ENCODE measurements around the gene RNASET2. TPM values are rescaled to one million over a fixed set of nuclear protein-coding genes. Genes with fewer than 3 reads are reported as not detected.

The RNASET2 gene
- total RNA-seq, 2 donors from 2014 or later = 53.7 to 66.3 TPM

DNA sequence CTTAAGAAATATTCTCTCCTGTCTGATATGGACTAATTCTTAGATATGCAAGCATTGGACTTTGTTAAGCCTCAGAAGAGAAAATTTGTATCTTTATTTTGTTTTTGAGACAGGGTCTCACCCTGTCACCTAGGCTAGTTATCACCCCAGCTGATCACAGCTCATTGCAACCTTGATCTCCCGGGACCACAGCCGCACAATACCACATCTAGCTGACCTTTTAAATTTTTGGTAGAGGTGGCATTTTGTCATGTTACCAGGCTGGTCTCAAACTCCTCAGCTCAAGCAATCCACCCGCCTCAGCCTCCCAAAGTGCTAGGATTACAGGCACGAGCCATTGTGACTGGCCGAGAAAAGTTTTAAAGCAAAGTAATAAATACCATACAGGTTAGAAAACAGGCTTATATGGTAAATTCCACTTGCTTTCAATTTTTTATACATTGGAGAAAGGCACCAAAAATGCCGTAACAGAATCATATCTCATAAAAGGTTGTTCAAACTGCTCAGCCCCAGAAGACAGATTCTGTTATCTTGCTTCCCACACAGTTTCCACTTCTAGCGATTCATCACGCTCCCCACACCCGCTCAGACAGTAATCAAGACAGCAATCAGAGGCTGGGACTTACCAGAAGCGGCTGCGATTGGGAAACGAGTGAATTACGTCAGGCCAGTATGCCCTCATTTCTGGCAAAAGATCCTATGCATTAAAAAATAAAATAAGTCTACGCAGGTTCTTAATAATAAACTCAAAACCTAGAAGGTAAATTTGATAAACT lies 13.8 kb downstream of the RNASET2 start:
- Histone ChIP-seq H3K4me1 (no peaks in the 10 kb centered on the region), H3K4me3 (no peak overlapping the region), H3K27ac (no peak overlapping the region), H3K9me3 (no peaks in the 10 kb centered on the region), H3K27me3 (no peaks in the 10 kb centered on the region), H3K36me3 (replicated peaks in 1 of 2; ENCODE audit: insufficient read depth in 1 of 2, low read depth in 2 of 2) (peaks cover 0 to 4% of the 10 kb centered on the region in 2 donors)
- DNase-seq (no peak), ATAC-seq (no peak)
- WGBS, 2 donors = 82 to 91% methylated on average over 14 of the region's 14 CpGs
- intact Hi-C loops (cut with DNase I) = no loop called here
- no peak for TF ChIP-seq POLR2A (IDR thresholded peaks at IDR 0.05)
- TF ChIP-seq, protein P1, sequence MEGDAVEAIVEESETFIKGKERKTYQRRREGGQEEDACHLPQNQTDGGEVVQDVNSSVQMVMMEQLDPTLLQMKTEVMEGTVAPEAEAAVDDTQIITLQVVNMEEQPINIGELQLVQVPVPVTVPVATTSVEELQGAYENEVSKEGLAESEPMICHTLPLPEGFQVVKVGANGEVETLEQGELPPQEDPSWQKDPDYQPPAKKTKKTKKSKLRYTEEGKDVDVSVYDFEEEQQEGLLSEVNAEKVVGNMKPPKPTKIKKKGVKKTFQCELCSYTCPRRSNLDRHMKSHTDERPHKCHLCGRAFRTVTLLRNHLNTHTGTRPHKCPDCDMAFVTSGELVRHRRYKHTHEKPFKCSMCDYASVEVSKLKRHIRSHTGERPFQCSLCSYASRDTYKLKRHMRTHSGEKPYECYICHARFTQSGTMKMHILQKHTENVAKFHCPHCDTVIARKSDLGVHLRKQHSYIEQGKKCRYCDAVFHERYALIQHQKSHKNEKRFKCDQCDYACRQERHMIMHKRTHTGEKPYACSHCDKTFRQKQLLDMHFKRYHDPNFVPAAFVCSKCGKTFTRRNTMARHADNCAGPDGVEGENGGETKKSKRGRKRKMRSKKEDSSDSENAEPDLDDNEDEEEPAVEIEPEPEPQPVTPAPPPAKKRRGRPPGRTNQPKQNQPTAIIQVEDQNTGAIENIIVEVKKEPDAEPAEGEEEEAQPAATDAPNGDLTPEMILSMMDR (IDR thresholded peaks at IDR 0.05) = no peak

DNA sequence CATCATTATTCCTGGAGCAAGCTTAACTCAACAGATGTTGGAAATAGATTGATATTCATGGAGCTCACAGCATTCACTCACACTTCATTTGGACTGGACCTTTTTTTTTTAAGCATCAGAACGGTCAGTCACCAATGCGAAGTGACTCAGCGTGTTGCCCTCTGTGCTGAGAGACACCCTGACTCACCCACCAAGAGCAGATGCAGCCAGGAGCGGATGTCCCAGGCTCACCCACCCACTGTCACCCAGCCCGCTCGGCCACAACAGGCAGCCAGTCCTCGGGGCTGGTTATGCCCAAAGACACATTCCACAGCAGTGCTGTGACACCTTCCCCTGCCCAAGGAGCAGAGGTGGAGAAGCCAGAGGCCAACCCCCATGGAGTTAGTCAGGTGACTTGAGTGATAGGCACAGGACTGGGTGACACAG lies 15.7 kb downstream of the RNASET2 start:
- H3K9me3 ChIP-seq = no peaks in the 10 kb centered on the region
- no peak for DNase-seq
- no peak for ATAC-seq
- no peaks in the 10 kb centered on the region for H3K27me3 ChIP-seq
- peaks cover 0 to 4% of the 10 kb centered on the region in 2 donors for H3K36me3 ChIP-seq (replicated peaks in 1 of 2; ENCODE audit: insufficient read depth in 1 of 2, low read depth in 2 of 2)
- TF ChIP-seq POLR2A (IDR thresholded peaks at IDR 0.05) = no peak
- TF ChIP-seq, protein P1 (IDR thresholded peaks at IDR 0.05) = no peak
- no peaks in the 10 kb centered on the region for H3K4me1 ChIP-seq
- 94 to 95% methylated on average over 3 to 7 of the region's 7 CpGs for WGBS, 2 donors
- intact Hi-C loops (cut with DNase I) = no loop called here
- H3K27ac ChIP-seq = no peak overlapping the region
- no peak overlapping the region for H3K4me3 ChIP-seq

DNA sequence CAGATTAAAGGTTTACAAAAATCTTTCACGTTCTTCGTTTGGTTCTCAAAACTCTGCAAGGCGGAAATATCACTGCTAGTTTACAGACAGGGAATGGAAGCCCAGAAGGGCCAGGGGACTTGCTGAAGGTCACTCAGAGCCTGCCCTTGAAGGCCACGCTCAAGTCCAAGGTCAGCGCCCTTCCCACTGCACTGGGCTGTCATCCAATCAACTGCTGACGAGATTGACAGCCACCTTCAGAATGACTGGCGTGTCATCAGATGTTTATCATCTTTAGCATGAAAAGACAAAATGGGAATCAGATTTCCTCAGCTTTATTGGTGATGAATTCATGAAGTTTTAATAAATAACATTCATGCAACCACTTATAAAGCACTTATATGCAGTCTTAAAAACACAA lies 16.5 kb downstream of the RNASET2 start:
- TF ChIP-seq POLR2A (IDR thresholded peaks at IDR 0.05) = no peak
- TF ChIP-seq, protein P1 (IDR thresholded peaks at IDR 0.05) = no peak
- no peak overlapping the region for H3K27ac ChIP-seq
- 70 to 75% methylated on average over 7 of the region's 7 CpGs for WGBS, 2 donors
- peaks cover 0 to 4% of the 10 kb centered on the region in 2 donors for H3K36me3 ChIP-seq (replicated peaks in 1 of 2; ENCODE audit: insufficient read depth in 1 of 2, low read depth in 2 of 2)
- no peak for ATAC-seq
- H3K4me1 ChIP-seq = no peaks in the 10 kb centered on the region
- no peak for DNase-seq
- H3K9me3 ChIP-seq = no peaks in the 10 kb centered on the region
- H3K4me3 ChIP-seq = no peak overlapping the region
- H3K27me3 ChIP-seq = no peaks in the 10 kb centered on the region
- intact Hi-C loops (cut with DNase I) = no loop called here

DNA sequence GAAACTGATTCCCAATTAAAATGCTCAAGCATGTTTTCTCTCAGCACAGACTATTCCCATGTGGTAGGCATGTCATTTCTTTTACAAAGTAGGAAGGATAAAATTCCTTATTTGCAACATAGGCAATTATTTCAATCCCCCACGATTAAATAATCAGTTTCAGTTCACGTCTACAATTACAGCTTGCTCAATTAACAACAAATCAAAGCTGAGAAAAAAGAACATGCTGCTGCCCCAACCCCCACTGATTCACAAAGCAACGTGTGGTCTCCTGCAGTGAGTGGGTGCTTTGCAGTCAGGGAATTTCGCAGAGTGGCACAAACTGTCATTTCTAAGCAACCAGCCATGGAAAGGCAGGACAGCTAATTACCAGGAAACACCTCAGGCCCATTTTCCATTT lies 17.0 kb downstream of the RNASET2 start:
- 81 to 85% methylated on average over 4 of the region's 4 CpGs for WGBS, 2 donors
- Histone ChIP-seq H3K27me3 (no peaks in the 10 kb centered on the region), H3K36me3 (replicated peaks in 1 of 2; ENCODE audit: insufficient read depth in 1 of 2, low read depth in 2 of 2) (peaks cover 0 to 7% of the 10 kb centered on the region in 2 donors), H3K4me1 (no peaks in the 10 kb centered on the region), H3K27ac (no peak overlapping the region), H3K9me3 (no peaks in the 10 kb centered on the region), H3K4me3 (no peak overlapping the region)
- DNase-seq = no peak
- intact Hi-C loops (cut with DNase I) = no loop called here
- no peak for TF ChIP-seq POLR2A (IDR thresholded peaks at IDR 0.05)
- TF ChIP-seq, protein P1 (IDR thresholded peaks at IDR 0.05) = no peak
- no peak for ATAC-seq

DNA sequence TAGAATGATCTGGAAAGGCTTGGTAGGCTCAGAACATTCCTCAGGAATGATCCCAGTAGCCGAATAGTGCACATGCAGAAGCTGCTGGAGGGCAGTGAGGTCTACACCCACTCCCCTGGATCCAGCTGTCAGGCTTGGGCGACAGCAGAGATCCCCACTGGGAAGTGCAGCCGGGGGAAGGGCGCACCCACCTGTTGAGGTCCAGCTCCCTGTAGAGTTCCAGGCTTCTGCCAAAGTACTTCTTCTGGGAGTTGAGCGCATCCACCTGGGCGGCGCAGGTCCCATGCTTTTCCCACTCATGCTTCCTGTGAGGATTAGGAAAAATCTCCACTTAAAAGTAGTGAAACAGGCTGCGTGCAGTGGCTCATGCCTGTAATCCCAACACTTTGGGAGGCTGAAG lies 17.6 kb downstream of the RNASET2 start:
- peaks cover 0 to 8% of the 10 kb centered on the region in 2 donors for H3K36me3 ChIP-seq (replicated peaks in 1 of 2; ENCODE audit: insufficient read depth in 1 of 2, low read depth in 2 of 2)

More for the DNA sequence above, 17.6 kb downstream of the RNASET2 start:
- H3K4me1 ChIP-seq = no peaks in the 10 kb centered on the region
- H3K4me3 ChIP-seq = no peak overlapping the region
- H3K27ac ChIP-seq = no peak overlapping the region
- intact Hi-C loops (cut with DNase I) = no loop called here
- no peaks in the 10 kb centered on the region for H3K27me3 ChIP-seq
- ATAC-seq (no peak), DNase-seq (no peak)
- H3K9me3 ChIP-seq = no peaks in the 10 kb centered on the region
- WGBS, 2 donors = 98% methylated on average over 6 to 8 of the region's 8 CpGs
- TF ChIP-seq, protein P1 (IDR thresholded peaks at IDR 0.05) = no peak
- no peak for TF ChIP-seq POLR2A (IDR thresholded peaks at IDR 0.05)
